ENCODE measurements around the gene TM9SF2.

The TM9SF2 gene

GRCh38 chr13:99465454-99465853 lies 35.8 kb upstream of the TM9SF2 start:
- no peak for TF ChIP-seq CTCF (IDR thresholded peaks at IDR 0.05; ENCODE audit: low read depth, low read length, missing control alignments)
- no peak overlapping the region for H3K4me3 ChIP-seq (ENCODE audit: low read depth, low read length)
- DNase-seq (ENCODE audit: low read depth) = no peak

GRCh38 chr13:99467764-99468163 lies 33.5 kb upstream of the TM9SF2 start:
- no peak for TF ChIP-seq CTCF (IDR thresholded peaks at IDR 0.05; ENCODE audit: low read depth, low read length, missing control alignments)
- H3K4me3 ChIP-seq (ENCODE audit: low read depth, low read length) = no peak overlapping the region
- DNase-seq (ENCODE audit: low read depth) = no peak

GRCh38 chr13:99469041-99469440 lies 32.2 kb upstream of the TM9SF2 start:
- no peak for DNase-seq (ENCODE audit: low read depth)
- TF ChIP-seq CTCF (IDR thresholded peaks at IDR 0.05; ENCODE audit: low read depth, low read length, missing control alignments) = no peak
- H3K4me3 ChIP-seq (ENCODE audit: low read depth, low read length) = no peak overlapping the region

- no peak overlapping the region for H3K4me3 ChIP-seq (ENCODE audit: low read depth, low read length)
- TF ChIP-seq CTCF (IDR thresholded peaks at IDR 0.05; ENCODE audit: low read depth, low read length, missing control alignments) = no peak
- DNase-seq (ENCODE audit: low read depth) = no peak
Observed at GRCh38 chr13:99470027-99470426, 31.2 kb upstream of the TM9SF2 start.

GRCh38 chr13:99471221-99472121 lies 29.8 kb upstream of the TM9SF2 start:
- TF ChIP-seq CTCF (IDR thresholded peaks at IDR 0.05; ENCODE audit: low read depth, low read length, missing control alignments) = no peak
- DNase-seq (ENCODE audit: low read depth) = no peak
- H3K4me3 ChIP-seq (ENCODE audit: low read depth, low read length) = no peak overlapping the region

- DNase-seq (ENCODE audit: low read depth) = no peak
- no peak for TF ChIP-seq CTCF (IDR thresholded peaks at IDR 0.05; ENCODE audit: low read depth, low read length, missing control alignments)
- no peak overlapping the region for H3K4me3 ChIP-seq (ENCODE audit: low read depth, low read length)
Observed at GRCh38 chr13:99472122-99472440, 29.2 kb upstream of the TM9SF2 start.

GRCh38 chr13:99473515-99473914 lies 27.8 kb upstream of the TM9SF2 start:
- no peak for DNase-seq (ENCODE audit: low read depth)
- no peak for TF ChIP-seq CTCF (IDR thresholded peaks at IDR 0.05; ENCODE audit: low read depth, low read length, missing control alignments)
- H3K4me3 ChIP-seq (ENCODE audit: low read depth, low read length) = no peak overlapping the region
